ENCODE measurements around the gene CACNA1I.
"Not testable (repeated sequence)": the region's sequence is repeated elsewhere in the genome, so short reads cannot be mapped to it uniquely, and the experiment has no call there.

The CACNA1I gene

DNA sequence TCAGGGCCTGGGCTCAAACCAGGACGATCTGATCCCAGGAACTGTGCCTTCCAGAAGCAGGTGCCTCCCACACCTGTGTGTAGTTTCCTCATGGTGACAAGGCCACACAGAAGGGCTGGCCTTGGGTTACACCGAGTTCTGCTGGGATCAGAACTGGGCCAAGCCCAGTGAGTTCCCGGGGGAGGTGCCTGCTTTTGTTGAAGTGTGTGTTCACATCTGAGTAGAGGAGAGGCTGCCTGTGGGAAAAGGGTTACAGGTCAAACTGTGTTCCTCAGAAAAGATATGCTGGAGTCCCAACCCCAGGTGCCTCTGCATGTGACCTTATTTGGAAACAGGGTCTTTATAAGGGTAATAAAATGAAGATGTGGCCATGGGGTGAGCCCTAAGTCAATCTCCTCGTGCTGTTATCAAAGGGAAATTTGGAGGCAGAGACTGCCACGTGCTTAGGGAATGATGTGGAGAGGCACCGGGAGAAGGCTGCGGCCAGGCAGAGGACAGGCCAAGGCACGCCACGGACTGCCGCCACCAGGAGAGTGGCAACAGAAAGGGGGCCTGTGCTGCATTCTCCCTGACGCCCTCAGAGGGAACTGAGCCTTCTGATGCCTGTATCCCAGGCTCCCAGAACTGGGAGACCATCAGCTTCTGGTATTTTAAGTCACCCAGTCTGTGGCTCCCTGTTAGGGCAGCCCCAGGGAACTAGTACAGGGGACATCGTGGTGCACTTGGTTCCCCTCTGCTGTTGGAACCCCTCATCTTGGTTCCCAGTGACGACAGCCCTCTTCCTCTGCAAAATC is 158.8 kb downstream of the CACNA1I start:
- TF ChIP-seq, protein P1, sequence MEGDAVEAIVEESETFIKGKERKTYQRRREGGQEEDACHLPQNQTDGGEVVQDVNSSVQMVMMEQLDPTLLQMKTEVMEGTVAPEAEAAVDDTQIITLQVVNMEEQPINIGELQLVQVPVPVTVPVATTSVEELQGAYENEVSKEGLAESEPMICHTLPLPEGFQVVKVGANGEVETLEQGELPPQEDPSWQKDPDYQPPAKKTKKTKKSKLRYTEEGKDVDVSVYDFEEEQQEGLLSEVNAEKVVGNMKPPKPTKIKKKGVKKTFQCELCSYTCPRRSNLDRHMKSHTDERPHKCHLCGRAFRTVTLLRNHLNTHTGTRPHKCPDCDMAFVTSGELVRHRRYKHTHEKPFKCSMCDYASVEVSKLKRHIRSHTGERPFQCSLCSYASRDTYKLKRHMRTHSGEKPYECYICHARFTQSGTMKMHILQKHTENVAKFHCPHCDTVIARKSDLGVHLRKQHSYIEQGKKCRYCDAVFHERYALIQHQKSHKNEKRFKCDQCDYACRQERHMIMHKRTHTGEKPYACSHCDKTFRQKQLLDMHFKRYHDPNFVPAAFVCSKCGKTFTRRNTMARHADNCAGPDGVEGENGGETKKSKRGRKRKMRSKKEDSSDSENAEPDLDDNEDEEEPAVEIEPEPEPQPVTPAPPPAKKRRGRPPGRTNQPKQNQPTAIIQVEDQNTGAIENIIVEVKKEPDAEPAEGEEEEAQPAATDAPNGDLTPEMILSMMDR (IDR thresholded peaks at IDR 0.05; ENCODE audit: low read depth, low read length, missing control alignments), result no peak
- no peak overlapping the region for H3K4me3 ChIP-seq (ENCODE audit: low read depth, low read length)

GRCh38 chr22:39731481-39731880 is 160.9 kb downstream of the CACNA1I start:
- TF ChIP-seq, protein P1 (IDR thresholded peaks at IDR 0.05; ENCODE audit: low read depth, low read length, missing control alignments), result no peak
- DNase-seq (ENCODE audit: low read depth), result no peak
- no peak overlapping the region for H3K4me3 ChIP-seq (ENCODE audit: low read depth, low read length)

More for the DNA sequence above, 158.8 kb downstream of the CACNA1I start:
- DNase-seq (ENCODE audit: low read depth), result no peak

DNA sequence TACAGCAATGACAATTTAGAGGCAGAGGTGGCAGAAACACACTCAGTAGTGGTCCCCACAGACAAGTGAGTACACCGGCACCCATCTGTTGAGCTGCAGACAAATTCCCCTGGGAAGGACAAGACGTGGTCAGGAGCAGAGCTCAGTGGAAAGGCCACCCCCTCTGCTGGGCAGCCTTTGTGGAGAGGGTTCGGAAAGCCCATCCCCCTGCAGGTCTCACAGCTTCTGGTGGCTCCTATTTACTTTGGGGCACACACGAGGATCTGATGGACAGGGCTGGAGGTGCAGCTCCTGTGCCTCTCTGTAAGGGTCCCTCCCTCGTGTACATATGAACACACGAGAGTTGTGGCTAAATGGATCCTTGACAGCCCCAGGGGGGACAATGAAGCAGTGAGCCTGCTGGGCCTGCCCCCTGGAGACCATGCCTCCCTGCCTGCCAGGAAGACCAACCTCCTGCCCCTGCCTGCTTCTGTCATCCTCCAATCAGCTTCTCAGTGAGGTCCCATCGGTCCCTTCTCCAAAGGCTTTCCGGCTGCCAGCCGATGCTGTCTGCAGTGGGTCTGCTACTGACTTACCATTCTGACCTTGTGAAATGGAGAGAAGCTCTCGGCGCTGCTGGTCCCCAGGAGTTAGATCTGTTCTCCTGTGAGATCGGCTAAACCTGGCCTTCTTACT is 161.5 kb downstream of the CACNA1I start:
- no peak for DNase-seq (ENCODE audit: low read depth)
- TF ChIP-seq, protein P1 (IDR thresholded peaks at IDR 0.05; ENCODE audit: low read depth, low read length, missing control alignments), result no peak
- H3K4me3 ChIP-seq (ENCODE audit: low read depth, low read length), result no peak overlapping the region

DNA sequence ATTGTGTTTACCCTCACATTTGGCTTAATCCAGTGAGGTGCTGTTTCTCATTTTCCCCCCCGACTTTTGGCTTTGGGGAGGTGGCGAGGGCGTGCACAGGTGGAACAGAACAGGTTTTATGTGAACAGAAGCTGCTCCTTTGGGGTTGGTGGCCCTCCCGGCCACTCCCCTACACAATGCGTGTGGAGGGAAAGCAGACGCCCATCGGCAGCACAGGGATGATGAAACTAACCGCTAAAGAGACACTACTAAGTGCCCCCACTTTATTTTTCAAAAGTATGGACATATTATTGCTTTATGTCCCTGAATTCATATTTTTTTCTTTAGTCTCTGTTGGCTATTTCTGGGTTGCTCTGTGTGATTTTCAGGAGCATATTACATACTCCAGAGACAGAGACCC is 162.1 kb downstream of the CACNA1I start:
- TF ChIP-seq, protein P1 (IDR thresholded peaks at IDR 0.05; ENCODE audit: low read depth, low read length, missing control alignments), result no peak
- no peak for DNase-seq (ENCODE audit: low read depth)
- no peak overlapping the region for H3K4me3 ChIP-seq (ENCODE audit: low read depth, low read length)

GRCh38 chr22:39733191-39733590 is 162.6 kb downstream of the CACNA1I start:
- no peak for DNase-seq (ENCODE audit: low read depth)
- TF ChIP-seq, protein P1 (IDR thresholded peaks at IDR 0.05; ENCODE audit: low read depth, low read length, missing control alignments), result no peak
- H3K4me3 ChIP-seq (ENCODE audit: low read depth, low read length), result no peak overlapping the region

GRCh38 chr22:39734046-39734445 is 163.5 kb downstream of the CACNA1I start:
- not testable (repeated sequence) for DNase-seq (ENCODE audit: low read depth); H3K4me3 ChIP-seq (ENCODE audit: low read depth, low read length)

GRCh38 chr22:39734866-39735265 is 164.3 kb downstream of the CACNA1I start:
- TF ChIP-seq, protein P1 (IDR thresholded peaks at IDR 0.05; ENCODE audit: low read depth, low read length, missing control alignments), result no peak
- DNase-seq (ENCODE audit: low read depth), result no peak
- H3K4me3 ChIP-seq (ENCODE audit: low read depth, low read length), result no peak overlapping the region

Measured in GM12864 (cell line).